GM19463 (cell line): ENCODE data around the gene BET1.
"Not testable (repeated sequence)": the region's sequence is repeated elsewhere in the genome, so short reads cannot be mapped to it uniquely, and the experiment has no call there.

ENCODE experiments used
- ATAC-seq: cut with Tn5 transposase; IDR thresholded peaks from one replicate; pipeline ENCODE4 v1.9.1; 2021; ENCODE audit warnings: mild to moderate bottlenecking, moderate library complexity; ENCODE audit not compliant: unreplicated experiment

BET1 gene, protein sequence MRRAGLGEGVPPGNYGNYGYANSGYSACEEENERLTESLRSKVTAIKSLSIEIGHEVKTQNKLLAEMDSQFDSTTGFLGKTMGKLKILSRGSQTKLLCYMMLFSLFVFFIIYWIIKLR

DNA sequence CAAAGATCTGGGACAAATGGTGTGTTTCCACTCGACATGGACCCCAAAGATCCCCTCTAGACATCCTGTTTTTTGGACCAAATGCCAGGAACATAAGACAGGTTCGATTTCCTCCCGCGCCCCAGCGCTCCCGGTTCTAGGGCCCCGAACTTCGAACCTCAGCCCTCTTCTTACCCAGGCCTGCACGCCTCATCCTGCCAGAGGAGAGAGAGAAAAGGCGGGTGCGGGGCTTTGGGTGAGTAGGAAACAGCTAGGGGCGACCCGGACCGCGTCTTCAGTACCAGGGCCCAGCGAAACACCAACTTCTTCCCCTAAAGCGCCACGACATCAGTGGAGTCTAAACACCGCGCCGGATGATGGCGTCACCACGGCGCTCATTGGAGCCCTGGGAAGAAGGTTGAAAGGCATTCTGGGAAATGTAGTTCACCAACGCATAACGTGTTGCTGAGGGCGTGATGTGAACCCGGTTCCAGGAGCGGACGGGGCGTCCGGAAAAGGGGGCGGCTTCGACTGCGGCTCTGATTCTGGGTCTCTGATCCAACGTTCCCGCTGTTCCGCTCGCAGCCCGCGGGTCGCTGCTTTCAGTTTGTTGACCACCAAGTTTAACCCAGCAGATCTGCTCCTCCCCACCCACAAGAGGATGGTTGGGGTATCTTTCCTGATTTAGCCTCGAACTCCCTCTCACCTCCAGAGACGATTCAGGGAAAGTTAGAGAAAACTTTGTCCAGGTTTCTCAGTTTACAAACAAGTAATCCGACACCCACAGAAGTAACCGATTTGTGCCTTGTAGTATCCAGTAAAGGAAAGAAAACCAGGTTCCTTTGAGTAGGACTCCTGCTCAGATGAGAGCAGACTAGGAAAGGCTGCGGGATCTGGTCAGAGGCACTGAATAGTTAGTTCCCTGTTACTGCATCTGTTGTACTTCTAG, at the start of gene BET1:
Gene BET1 (minus strand): TSS at position 332 of the 928 bp plus-strand sequence. CDS start 139 bp downstream, at position 193.
- ATAC-seq, result peak; percentile 92

DNA sequence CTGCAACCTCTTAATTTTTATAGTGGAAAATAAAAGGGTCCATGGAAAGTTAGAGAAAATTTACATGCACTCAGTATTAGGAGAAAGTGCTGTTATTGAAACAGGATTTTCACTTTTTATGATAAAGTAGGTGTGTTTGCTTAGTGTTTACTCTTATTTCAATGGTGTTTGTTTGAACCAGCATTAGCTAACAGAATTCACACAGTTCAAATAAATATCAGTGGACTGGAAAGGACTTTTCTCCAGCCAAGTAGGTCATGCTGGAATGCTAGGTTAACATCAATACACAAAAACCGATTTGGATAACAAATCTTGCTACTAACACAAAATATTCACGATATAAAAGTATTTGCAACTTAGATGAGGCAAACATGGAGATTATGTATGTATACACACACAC, 49.4 kb upstream of the BET1 start:
- ATAC-seq, result no peak

DNA sequence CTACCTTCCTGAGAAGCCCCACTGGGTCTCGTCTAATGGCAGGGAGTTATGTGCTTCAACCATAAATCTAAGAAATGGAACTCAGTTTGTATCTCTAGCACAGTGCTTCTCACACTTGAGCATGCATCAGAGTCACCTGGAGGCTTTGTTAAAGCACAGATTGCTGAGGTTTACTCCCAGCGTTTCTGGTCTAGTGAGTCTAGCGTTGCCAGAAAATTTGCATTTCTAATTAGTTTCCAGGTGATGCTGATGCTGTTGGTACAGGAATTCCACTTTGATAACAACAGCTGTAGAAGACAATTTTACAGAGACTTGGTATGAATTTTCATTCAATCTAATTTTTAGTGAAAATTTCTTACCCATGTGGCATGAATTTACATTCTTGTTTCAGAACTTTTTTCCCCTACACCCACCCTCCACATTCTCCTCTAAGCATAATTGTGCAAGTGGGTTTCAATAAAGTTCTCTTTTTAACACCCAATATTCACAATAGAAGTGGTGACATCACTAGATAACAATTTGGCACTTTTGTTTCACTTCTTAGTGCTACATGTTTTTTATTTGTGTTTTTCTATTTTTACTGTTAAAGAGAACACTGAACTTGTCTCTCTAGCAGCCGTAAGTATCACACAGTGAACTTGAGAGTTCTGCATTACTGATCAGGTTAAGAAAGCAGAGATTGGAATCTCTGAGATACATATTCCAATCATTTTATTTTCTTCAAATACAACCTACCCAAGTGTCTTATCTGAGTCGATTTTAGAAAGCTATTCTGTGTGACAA, 48.4 kb upstream of the BET1 start:
- ATAC-seq, result peak; percentile 36

DNA sequence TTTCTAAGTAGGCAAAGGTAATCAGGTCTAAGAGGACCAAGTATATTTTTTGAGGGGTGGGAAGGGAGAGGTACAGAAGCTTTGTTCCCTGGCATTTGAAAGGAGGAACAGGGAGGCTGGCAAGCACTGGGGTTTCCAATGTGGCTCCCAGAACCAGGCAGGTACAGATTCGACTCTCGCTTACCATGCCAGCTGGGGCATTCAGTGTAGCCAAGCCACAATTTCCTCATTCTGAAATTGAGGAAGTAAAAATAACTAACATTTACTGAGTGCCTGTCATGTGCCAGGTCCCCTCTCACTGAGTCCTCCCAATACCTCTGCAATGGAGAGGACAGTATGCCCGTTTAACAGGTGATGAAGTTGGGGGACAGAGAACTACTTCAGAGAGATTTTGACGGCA, 45.9 kb upstream of the BET1 start:
- peak; percentile 78 for ATAC-seq

DNA sequence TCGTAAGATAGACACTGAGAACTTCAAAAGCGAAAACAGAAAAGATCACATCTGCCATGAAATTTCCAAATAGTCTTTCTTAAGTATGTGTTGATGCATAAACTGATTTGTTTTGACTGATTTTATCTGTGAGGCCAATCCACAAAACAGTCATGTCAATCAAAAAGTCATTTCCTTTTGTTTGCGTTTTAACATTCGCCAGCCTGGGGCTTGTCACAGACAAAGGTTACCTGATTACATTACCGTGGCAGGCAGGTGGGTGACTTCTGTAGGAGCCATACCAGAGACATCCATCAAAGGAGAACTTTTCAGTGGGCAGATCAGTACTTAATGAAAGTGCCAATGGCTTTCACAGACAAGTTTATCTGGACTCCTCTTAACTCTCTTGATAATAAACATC, 45.5 kb upstream of the BET1 start:
- ATAC-seq, result peak; percentile 16

DNA sequence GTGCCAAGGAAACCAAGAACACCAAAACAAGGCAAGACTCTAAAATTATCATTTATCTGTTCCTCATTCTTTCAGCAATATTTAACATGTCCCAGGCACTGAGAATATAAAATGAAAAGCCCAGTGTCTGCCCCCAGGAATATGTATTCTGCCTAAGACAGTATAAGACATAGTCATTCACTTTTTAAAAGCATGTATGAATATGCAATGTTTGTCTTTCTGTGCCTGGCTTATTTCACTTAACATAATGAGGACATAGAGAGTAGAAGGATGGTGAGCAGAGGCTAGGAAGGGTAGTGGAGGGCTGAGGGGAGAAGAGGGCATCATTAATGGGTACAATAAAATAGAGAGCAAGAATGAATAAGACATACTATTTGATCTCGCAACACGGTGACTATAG, 44.6 kb upstream of the BET1 start:
- ATAC-seq, result no peak

DNA sequence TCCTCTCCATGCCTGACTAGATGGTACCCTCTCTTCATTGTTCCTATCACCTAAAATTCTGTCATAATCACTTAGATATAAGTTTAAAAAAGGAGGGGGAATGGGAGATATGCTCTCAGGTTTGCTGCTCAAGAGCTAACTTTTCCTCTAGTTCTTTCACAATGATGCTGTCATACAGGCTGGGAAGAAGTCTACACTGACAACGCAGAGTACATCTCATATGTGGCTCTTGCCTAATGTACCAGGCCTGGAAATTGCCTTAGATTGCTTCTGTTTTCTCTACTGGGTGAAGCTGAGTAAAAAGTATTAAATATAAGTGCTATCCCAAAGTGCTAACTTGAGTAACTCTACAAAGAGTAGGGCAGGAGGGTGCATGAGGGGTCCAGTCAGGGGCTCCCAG, 43.8 kb upstream of the BET1 start:
- ATAC-seq, result no peak

DNA sequence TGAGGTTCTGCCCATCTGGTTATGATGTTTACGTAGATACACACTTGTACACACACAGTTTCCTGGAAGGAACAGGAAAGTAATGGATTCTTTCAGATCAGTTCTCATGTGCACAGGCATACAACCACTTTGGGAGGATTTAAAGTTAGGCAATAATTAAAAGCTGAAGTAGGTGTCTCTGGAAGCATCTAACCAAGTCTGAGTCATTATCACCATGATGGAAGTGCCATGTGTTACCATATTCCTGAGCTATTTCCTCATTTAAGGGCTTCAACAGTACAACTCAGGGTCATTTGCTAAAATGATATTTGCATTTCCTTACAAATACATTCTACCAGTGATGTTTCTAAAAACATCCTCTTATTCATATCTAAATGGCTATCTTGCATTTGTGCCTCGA, 41.4 kb upstream of the BET1 start:
- ATAC-seq, result no peak

DNA sequence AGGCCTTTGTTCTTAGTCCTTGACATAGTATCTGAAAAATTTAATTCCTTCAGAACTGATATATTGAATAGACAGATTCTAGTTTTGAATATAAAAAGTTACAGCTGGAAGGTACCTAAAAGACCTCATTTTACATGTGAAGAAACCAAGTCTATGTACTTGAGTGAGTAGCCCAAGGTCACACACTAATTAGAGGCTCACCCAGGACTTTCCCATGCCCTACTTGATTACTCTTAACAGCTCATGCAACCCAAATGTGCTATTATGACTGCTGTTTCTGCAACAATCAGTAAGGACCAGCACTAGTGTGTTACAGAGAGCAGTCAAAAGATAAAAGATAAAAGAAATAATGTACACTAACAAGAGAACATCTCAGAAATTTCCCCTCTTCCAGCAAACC, 40.7 kb upstream of the BET1 start:
- peak; percentile 57 for ATAC-seq

DNA sequence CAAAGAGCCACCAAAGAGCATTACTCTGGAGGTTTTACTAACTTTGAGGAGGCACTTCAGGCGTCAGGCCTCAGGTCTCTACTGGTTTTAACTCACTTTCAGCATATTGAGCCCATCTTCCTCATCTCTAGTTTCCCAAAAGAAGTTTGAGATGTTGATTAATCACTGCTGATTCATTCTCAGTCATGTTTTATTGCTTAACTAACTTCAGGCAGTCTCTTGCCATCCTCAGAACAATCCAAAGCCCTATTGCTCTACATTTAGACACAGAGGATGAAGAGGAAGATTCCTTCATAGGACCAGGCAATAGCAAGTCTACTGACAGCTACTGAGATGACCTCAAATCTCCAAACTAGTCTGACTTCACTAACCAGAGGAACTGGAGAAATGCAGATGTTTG, 39.1 kb upstream of the BET1 start:
- no peak for ATAC-seq

DNA sequence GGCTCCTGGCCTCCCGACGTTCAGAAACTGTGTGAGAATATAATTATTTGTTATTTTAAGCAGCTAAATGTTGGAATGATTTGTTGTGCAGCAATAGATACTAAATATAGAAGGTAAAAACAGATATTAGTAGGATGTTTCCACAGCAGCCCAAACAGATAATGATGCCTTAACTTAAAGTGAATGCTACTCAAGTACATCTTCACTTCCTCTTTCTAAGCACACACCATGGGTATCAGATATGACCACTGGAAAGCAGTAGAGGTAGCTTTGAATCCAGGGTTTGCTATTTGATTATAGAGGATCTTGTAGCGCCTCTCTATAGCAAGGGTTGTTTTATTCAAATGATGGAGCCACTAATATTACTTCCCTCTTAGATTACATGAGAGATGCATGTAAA, 38.2 kb upstream of the BET1 start:
- peak; percentile 68 for ATAC-seq

DNA sequence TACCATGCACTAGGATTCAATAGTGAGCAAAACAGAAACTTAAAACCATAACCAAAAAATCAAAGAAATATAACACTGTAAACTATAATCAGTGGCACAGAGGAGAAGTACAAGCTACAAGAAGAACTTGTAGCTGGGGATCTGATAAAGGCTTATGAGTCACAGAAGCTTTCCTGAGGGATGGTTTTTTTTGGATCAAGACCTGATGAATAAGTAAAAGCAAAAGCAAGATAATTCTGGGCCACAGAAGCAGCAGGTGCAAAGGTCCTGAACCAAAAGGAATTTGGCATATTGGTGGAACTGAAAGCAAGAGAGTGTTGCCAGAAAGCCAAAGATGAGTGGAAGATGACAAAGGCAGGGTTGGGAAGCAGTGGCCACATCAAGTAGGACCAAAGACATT, 37.4 kb upstream of the BET1 start:
- ATAC-seq, result no peak

DNA sequence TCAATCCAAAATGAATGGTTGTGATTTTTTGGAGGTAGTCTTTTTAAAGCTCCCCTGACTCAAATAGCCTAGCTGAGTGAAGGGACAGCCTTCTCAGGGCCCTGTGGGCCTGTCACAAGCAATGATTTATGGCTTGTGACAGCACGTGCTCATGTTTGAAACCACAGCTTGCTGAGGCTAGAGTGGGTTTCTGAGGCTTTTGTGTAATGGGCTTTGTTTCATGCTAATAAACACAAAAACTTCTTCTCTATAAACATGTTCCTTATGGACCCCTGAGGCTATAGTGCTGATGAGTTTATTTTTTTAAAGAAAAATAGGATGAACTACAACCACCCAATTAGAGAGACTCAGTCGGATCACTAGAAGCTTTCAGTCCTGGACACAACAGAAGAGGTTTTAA, 36.1 kb upstream of the BET1 start:
- ATAC-seq, result no peak

DNA sequence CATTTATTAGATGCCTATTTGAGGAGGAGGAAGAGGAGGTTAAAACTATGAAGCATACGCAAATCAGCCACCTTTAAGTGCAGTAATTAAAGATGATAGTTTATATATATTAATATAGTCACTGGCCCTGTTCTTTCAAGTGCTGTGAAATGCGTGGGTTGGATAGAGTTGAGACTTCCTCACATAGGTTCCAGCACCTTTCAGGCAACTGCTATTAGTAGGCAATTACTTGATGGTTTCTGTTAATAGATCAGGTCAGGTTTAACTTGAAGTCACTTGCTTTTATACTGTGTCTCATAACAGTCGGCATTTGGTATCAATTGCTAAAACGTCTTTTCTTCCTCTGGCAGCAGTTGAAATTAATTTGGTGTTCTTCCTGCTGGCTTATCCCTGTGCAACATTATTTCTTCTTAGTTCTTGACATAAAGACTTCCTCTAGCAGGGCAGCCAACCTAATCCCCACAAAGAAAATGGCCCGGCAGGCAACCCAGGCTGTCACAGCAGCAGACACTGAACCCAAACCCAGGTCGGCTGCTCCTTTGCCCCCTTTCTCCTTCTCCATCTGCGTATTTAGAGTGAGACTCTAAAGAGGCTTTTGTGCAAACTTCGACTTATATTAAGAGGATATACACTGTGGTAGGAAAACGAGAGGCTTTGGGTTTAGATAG, 35.3 kb upstream of the BET1 start:
- ATAC-seq, result no peak

DNA sequence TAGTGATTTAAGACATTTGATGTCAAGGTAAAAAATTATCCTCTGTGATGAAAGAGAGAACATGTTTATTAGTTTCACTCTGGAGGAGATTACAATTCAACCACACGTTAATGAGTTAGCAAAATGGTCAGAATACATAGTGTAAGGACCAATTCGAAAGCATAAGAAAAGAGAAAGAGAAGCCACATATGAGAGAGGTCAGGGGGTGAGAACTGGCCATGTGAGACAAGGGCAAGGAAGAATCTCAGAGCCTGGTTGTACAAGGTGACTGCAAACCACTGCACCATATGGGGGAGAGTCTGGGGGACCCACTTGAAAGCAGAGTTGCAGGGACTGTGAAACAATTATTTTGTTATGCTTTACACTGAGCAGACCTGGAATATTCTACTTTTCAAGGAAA, 27.7 kb upstream of the BET1 start:
- peak; percentile 76 for ATAC-seq

DNA sequence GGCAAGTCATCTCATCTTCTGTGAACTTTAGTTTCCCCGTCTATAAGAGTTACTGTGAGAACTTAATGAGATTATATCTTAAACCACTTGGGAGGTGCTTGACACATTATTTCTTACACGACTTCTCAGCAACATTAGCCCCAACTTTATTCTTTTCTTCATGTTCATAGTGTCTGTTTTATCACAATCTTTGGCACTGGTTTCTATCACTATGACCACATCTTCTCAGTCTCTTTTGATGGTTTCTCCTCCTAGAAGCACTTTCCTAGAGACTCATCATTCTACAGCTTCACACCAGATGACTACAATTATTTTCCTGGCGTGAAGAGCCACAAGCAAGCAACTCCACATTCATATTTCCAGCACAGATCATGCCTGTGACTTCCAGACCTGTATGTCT, 26.5 kb upstream of the BET1 start:
- no peak for ATAC-seq

DNA sequence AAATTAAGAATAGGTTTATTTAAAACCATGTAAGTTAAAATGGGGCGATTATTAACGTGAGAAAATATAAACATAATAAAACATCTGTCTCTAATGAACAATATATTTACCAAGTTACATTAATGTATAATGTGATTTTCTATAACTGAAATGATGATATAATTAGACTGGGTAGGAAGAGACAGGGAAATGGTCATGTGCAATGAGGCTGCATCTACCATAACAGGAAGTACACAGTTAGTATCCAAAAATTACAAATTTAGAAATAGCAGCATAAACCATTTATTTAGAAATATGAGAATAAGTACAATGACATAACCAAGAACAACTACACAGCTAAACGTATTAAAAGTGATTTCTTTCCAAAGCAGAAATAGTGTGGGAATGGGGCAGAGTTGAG, 25.8 kb upstream of the BET1 start:
- ATAC-seq, result no peak

DNA sequence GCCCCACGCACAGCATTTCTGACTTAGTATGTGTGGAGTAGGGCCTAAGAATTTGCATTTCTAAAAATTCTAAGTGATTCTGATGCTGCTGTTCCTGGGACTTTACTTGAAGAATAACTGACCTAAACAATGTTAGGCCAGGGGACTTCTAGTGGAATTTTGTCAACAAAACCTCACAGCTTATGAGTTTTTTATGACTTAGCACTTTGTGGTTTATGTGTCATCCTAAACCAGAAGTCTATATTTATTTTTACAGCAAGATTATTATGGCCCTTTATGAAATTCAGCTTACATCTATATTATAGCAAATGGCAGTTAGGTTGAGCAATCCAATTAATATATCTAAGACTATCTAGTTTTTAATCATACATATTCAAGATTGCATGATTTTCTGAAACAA, 24.6 kb upstream of the BET1 start:
- ATAC-seq, result no peak

DNA sequence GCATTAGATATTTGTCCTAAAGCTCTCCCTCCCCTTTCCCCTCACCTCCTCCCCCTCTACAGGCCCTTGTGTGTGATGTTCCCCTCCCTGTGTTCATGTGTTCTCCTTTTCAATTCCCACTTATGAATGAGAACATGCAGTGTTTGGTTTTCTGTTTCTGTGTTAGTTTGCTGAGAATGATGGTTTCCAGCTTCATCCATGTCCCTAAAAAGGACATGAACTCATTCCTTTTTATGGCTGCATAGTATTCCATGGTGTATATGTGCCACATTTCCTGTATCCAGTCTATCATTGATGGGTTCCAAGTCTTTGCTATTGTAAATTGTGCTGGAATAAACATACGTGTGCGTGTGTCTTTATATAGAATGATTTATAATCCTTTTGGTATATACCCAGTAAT, 22.5 kb upstream of the BET1 start:
- not testable (repeated sequence) for ATAC-seq

DNA sequence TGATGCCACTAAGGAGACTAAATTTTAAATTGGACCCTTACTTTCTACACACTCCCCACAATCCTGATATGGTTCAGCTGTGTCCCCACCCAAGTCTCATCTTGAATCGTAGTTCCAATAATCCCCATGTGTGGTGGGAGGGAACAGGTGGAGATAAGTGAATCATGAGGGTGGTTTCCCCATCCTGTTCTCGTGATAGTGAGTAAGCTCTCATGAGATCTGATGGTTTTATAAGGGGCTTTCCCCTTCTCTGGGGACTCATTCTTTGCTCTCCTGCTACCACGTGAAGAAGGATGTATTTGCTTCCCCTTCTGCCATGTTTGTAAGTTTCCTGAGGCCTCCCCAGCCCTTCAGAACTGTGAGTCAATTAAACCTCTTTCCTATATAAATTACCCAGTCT, 18.4 kb upstream of the BET1 start:
- ATAC-seq, result peak; percentile 56

DNA sequence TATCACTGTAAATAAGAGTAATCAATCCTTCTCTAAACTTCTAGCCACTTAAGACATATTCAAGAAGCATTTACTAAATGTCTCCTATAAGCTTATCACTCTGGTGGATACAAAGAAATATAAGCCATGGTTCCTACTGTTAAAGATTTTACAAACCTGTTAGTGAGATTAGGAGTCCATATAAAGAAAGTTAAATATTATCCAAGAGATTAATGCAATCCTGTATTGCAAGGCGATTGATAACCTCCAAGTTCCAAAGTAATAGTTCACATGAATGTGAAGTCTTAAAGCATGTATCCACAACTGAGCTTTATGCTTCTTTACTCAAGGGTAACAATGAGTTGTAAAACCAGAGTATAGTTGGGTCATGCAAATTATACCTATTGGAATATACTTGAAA, 12.6 kb upstream of the BET1 start:
- no peak for ATAC-seq
